GM19372 (cell line): Measurements from ENCODE around the gene BANK1.

Source experiments
- ATAC-seq: cut with Tn5 transposase; IDR thresholded peaks from one replicate; pipeline ENCODE4 v1.9.1; 2021; ENCODE audit warnings: mild to moderate bottlenecking, low read depth, moderate library complexity; ENCODE audit not compliant: unreplicated experiment

The BANK1 gene

DNA sequence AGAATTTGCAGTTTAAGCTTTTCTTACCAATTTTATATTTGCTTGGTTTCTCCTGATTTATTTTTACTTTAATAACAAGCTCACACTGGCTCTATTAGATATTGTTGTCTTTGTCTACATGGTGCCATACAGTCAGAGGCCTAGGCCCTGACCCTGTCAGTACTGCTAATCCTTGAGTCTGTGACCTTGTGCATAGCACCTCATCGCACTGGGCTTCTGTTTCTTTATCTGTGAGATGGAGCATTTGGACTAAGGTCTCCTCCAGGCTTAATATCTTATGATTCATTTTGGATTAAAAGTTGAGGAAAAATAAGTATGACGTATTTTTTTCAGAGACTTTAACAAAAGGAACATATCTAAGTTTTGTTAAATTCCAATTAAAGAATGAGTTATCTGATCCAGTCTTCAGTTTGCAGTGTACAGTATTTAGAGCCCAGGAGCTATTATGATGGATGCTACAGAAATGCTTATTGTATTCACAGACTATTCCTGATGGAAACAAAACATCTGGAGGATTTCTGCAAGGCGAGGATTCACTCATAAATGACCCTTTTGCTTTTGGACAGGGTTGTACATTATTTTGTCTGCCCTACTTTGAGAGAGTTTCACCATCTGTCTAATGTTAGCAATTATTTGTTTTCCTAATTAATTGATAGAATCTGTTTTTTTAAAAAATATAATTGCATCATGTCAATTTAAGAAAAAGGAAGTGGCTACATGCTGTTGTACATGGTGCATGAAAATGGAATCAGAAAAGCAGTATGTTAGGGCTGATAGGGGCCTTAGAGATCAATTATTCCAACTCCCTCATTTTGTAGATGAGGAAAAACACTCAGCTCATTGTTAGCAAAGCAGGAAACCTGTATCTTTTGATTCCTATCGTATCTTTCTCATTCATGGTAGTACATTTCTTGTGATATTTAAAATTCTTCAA is 203.6 kb downstream of the BANK1 start:
- no peak for ATAC-seq

- peak; percentile 87 for ATAC-seq
Observed at GRCh38 chr4:102007959-102008425, 217.5 kb downstream of the BANK1 start.

DNA sequence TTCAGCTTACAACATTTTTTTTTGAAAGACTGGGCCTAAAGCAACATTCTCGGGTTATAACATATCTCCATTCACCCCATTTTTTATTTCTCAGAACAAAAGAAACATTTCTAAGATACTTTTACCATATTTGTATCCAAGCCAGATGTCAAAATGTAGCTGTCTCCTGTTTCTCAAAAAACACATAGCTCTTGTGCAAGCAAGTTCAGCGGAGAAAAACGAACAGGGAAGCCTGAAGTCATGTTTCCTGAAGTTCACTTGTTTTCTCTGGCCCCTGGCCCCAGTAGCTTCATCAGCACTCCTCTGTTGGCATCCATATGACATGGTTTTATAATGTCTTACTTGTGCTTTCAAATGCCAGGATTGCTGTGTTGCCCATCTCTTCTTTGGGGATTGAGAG is 218.2 kb downstream of the BANK1 start:
- ATAC-seq, result no peak

GRCh38 chr4:102022343-102022742 is 231.8 kb downstream of the BANK1 start:
- no peak for ATAC-seq

GRCh38 chr4:102027961-102028360 is 237.4 kb downstream of the BANK1 start:
- ATAC-seq, result no peak

DNA sequence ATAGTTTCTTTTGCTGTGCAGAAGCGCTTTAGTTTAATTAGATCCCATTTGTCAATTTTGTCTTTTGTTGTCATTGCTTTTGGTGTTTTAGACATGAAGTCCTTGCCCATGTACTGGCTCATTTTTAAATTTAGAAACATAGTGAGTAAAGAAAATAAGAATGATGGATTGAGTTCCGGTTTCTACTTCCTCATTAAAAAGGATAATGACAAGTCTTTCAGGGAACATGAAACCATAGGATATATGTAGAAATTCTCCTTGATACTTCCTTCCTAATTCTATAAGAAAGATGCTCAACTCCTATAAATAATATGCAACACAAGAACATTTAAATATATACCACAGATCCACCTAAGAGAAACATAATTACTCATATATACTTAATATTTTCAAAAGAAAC is 240.9 kb downstream of the BANK1 start:
- ATAC-seq, result no peak

DNA sequence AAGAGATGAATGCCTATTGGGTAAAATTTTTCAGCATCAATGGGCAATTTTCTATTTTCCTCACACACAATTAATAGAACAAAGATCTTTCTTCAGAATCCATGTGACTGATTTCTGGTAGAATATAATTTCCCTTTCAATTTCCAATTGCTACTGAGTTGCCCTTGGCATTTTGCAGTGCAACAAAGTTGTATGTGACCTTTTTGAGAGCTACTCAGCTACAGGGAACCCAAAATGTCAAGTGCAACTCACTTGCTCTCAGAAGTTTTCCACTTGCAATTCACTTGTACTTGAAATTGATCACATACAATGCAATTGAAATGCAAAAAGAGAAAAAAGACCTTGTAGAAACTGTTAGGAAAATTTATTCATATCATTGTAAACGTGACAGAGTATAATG is 245.5 kb downstream of the BANK1 start:
- no peak for ATAC-seq

GRCh38 chr4:102036619-102037376 is 246.3 kb downstream of the BANK1 start:
- ATAC-seq, result no peak

DNA sequence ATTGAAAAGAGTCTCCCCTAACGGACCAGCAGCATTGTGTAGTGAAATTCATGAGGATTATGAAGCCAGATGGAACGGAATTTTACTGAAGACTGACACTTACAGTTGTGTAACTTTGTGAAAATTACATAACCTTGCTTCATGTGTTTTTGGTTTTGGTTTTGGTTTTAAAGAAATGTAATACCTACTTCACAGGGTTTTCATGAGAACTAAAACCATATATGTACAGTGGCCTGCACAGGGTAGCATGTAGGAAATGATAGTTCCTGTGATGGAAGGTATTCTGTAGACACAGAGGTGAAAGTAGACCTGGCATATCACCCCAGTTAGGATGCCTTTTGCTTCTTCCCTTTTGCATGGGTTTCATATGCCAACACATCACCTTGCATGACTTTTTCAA is 247.0 kb downstream of the BANK1 start:
- no peak for ATAC-seq

DNA sequence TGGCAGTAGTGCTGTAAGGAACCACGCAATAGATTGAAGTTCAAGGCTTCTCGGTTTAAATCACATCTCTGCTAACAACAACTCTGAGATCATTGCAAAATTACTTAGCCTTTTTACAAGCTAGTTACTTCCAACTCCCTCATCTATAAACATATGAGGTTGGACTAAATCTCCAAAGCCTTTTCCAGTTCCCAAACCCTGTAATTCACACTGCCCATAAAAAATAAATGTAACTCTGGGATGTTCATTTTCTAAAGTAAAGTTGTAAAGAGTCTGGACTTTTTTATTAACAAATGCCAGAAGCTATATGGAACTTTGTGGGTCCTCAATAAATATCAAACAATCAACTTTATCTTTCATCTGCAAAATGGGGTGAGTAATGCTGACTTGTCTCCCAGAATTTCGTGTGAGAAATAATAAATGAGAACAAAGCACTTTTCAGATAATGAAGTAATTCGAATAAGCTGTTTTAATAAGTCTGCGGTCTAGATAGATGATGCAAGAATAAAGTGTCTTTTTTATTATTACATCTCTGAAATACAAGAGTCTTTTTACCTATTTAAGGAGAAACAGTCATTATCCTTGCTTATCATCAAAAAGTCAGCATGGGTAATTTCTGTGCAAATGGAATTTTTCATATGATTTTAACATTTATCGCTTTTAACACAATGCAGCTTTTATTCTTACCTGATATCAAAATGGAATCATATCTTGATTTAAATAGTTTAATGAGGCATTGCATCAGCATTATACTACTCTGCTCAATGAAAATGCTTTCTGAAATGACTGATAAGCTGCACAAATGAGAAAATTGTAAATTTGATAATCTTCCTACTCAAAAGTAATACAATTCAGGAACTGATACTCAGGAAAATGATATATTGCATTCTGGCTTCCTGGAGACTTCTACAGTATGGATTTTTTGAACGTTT is 252.6 kb downstream of the BANK1 start:
- ATAC-seq, result no peak

- no peak for ATAC-seq
Observed at GRCh38 chr4:102047616-102048015, 257.1 kb downstream of the BANK1 start.

- ATAC-seq, result no peak
Observed at GRCh38 chr4:102055805-102056204, 265.3 kb downstream of the BANK1 start.

GRCh38 chr4:102057122-102057521 is 266.6 kb downstream of the BANK1 start:
- no peak for ATAC-seq

GRCh38 chr4:102061133-102061532 is 270.6 kb downstream of the BANK1 start:
- peak; percentile 66 for ATAC-seq

DNA sequence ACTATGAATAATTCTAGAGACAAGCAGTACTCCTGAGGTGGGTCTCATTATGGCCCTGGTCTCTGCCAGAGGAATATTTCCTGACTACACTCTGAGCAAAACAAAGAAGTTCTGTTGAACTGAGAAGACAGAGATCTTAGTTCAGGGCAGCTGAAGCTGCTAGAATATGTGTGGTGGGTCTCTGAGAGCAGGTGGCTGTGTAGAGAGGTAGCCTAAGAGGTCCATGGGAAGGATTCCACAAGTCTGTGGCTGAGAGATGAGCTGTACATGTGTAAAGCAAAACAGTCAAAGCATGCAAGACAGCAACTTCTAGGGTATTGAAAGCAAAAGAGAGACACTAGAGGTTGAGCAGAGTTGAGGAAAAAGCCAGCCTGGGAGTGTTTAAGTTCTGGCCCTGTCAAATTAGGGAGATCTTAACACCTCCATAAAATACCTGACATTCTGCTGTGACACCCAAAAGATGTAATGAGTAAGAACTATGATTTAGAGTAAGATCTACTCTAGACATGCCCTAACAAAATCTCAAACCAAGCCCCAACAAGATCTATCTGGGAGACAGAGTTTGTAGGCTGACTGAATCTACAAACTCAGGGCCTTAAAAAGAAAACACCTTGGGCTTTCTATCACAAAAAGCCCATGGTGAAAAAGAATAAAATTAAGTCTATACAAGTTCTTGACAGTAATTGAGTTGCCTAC is 274.4 kb downstream of the BANK1 start:
- no peak for ATAC-seq

- no peak for ATAC-seq
Observed at GRCh38 chr4:102076622-102077021, 286.1 kb downstream of the BANK1 start.

- ATAC-seq, result no peak
Observed at GRCh38 chr4:102080184-102080583, 289.7 kb downstream of the BANK1 start.

- ATAC-seq, result no peak
Observed at GRCh38 chr4:102089850-102090621, 299.5 kb downstream of the BANK1 start.

DNA sequence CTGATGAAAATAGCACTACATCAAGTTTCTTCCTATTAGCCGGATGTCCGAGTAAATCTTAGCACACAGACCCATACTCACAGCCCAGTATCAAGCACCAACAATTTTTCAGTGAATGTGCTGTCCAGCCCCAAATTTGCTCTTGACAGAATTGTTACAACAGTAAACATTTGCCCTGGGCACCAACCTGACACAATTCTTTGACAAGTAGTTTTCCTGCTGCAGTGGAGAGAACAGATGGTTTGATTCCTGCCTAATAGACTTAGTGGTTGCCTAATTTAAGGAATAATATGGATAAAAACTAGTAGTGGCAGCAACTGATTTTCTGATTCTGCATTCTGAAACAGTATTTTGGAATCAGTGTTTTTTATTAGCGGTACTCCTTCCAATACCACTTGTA is 301.1 kb downstream of the BANK1 start:
- ATAC-seq, result no peak
